PFSK-1 (cell line): ENCODE measurements around the gene LINGO4.

ENCODE experiments used
- FOXP2 ChIP-seq: optimal IDR thresholded peaks from 2 replicates; pipeline ENCODE3; 2011; ENCODE audit warnings: borderline replicate concordance, control low read depth, inconsistent platforms; ENCODE audit not compliant: insufficient read depth; ENCODE audit errors: extremely low read length, extremely low read depth
- POLR2AphosphoS5 ChIP-seq: IDR thresholded peaks from 2 replicates; pipeline ENCODE4 v1.6.1; 2012; ENCODE audit warnings: low read depth, mild to moderate bottlenecking, control low read depth, low read length, moderate library complexity
- SIN3A ChIP-seq: IDR thresholded peaks from 2 replicates; pipeline ENCODE4 v1.6.1; 2012; ENCODE audit warnings: mild to moderate bottlenecking, low read length, moderate library complexity, borderline replicate concordance; ENCODE audit not compliant: insufficient read depth
- TAF1 ChIP-seq: IDR thresholded peaks from 2 replicates; pipeline ENCODE4 v1.6.1; 2012; ENCODE audit warnings: low read length, control low read depth, borderline replicate concordance; ENCODE audit not compliant: insufficient read depth
- TF ChIP-seq, protein P1 (sequence below), 2 experiments: IDR thresholded peaks; 2 replicates each; pipeline versions ENCODE4 v1.6.1 to v1.8.0; 2011 to 2012; ENCODE audit warnings: low read depth in 2 of 2, low read length in 2 of 2, control low read depth in 1 of 2, inconsistent platforms in 1 of 2, mild to moderate bottlenecking in 1 of 2, moderate library complexity in 1 of 2; ENCODE audit not compliant: insufficient read depth in 1 of 2

LINGO4 gene

DNA sequence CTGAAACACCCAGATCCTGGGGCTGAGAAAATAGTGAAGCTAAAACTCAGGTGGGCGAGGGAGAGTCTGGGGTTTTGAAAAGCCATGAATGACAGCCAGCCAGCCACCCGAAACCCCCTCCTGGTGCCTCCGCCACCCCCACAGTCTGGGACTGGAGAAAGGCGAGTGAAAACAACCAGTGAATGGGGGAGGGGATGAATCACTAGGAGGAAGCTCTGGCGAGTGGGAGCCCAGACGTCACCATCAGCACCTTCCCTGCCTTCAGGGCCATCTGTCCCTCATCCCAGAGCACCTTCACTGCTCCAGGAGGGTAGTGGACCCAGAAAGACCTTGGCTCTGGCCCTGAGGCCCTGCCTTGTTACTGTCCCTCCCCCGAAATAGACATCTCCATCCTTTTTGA is 17.2 kb upstream of the LINGO4 start:
- no peak for TF ChIP-seq POLR2AphosphoS5
- TF ChIP-seq, protein P1, sequence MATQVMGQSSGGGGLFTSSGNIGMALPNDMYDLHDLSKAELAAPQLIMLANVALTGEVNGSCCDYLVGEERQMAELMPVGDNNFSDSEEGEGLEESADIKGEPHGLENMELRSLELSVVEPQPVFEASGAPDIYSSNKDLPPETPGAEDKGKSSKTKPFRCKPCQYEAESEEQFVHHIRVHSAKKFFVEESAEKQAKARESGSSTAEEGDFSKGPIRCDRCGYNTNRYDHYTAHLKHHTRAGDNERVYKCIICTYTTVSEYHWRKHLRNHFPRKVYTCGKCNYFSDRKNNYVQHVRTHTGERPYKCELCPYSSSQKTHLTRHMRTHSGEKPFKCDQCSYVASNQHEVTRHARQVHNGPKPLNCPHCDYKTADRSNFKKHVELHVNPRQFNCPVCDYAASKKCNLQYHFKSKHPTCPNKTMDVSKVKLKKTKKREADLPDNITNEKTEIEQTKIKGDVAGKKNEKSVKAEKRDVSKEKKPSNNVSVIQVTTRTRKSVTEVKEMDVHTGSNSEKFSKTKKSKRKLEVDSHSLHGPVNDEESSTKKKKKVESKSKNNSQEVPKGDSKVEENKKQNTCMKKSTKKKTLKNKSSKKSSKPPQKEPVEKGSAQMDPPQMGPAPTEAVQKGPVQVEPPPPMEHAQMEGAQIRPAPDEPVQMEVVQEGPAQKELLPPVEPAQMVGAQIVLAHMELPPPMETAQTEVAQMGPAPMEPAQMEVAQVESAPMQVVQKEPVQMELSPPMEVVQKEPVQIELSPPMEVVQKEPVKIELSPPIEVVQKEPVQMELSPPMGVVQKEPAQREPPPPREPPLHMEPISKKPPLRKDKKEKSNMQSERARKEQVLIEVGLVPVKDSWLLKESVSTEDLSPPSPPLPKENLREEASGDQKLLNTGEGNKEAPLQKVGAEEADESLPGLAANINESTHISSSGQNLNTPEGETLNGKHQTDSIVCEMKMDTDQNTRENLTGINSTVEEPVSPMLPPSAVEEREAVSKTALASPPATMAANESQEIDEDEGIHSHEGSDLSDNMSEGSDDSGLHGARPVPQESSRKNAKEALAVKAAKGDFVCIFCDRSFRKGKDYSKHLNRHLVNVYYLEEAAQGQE (IDR thresholded peaks at IDR 0.05; ENCODE audit: insufficient read depth in 1 of 2, low read depth in 2 of 2, low read length in 2 of 2): no peak
- no peak for TF ChIP-seq FOXP2
- no peak for TF ChIP-seq TAF1
- TF ChIP-seq SIN3A: no peak

DNA sequence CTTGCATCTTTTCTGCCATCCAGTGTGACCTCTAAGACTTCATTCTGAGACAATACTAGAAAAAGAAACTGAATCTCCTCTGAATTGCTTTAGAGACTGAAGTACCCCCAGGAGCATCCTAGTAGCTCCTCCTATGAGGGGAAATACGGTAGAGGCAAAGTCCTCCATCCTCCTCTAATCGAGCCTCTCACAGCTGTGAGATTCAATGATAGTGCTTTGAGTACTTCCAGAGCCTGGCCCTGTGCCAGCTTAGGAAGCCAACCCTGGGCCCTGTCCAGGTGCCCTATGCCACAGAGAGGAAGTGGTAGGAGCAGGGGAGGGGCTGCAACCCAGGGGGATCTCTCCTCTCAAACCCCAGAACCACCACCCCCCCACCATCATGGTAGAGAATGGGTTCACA is 15.7 kb upstream of the LINGO4 start:
- TF ChIP-seq, protein P1 (IDR thresholded peaks at IDR 0.05; ENCODE audit: insufficient read depth in 1 of 2, low read depth in 2 of 2, low read length in 2 of 2): no peak; a peak in 1 of 4 replicates
- TF ChIP-seq FOXP2 (no peak), POLR2AphosphoS5 (no peak), SIN3A (no peak), TAF1 (no peak)

DNA sequence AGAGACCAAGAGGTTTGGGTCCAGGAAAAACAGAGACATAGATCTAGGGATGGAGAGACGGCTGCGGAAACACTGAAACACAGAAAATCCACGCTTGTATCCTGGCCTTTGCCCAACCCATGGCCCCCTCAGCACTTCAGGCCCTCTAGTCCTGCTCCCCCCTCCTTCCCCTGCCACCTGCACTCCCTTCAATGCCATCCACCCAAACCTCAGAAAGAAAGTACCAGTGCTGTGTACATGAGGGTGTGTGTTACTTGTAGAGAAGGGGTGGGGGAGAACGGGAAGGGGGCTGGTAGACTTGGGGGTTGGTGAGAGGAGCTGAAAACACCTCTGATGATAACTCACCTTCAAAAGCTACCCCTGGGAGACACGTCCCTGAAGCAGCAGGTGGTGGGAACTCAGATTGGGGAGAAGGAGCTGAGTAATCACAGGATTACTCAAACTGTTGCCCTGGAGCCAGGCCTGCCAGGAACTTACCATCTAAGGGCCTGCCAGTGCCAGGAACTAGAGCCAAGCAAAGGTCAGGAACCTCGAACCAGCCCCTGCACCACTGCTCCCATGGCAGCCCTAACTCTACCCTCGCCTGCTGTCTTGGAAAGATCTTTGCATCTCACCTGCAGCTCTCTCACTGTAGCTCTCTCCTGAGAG is 14.9 kb upstream of the LINGO4 start:
- TF ChIP-seq FOXP2 (no peak), TAF1 (no peak), POLR2AphosphoS5 (no peak), SIN3A (no peak)
- TF ChIP-seq, protein P1 (IDR thresholded peaks at IDR 0.05; ENCODE audit: insufficient read depth in 1 of 2, low read depth in 2 of 2, low read length in 2 of 2): no peak

DNA sequence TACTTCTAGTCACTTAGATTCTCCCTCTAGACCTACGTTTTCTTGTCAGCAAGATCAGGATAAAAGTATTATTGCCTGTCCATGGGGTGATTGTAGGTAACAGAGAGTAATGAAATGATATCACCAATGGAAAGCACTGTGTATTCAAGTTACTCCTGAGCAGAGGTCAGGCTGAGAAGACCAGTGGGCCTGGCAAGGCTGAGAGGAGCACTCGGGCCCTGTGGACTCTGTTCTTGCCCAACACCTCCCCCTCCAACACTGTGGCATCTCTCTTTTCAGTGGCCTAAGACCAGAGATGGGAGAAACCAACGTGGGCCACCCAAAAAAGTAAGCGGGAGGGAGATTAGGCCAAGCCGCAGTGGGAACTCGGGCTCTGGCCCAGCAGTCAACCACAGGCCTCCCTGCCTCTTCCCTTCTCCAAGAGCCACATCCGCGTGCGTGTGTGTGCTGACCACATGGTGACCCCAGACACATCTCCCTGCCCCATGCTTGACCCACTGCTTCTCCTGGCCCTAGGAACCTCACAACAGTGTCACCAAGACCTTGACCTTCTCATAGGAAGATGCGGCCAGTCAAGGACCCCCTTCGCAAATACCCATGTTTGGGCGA is 14.1 kb upstream of the LINGO4 start:
- TF ChIP-seq, protein P1 (IDR thresholded peaks at IDR 0.05; ENCODE audit: insufficient read depth in 1 of 2, low read depth in 2 of 2, low read length in 2 of 2): no peak
- no peak for TF ChIP-seq SIN3A
- no peak for TF ChIP-seq TAF1
- TF ChIP-seq POLR2AphosphoS5: no peak
- no peak for TF ChIP-seq FOXP2
